ENCODE results near the gene TPMT. TPM values are rescaled to one million over a fixed set of nuclear protein-coding genes. Genes with fewer than 3 reads are reported as not detected.

TPMT gene
- total and polyA plus RNA-seq, 10 donors: 7.4 to 16.8 (median 11.2) TPM

DNA sequence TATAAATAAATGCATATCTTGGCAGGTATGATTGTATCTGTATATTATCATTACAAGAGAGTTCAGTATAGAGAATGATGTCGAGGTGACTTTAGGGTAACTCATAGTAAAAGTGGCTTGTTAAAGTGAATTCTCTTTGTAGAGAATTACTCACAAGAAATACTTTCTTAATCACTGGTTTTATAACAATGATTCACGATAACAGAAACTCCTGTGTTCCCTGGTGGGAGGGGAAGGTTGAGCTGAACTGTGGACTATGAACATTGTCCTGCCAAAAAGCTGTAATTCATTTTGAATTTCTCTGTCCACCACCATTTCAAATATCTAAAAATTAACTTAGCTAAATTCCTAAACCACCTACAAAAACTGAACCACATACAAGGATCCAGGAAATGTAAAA is 7.7 kb downstream of the TPMT start:
- Histone ChIP-seq H3K4me3 (no peak overlapping the region), H3K36me3 (peaks cover 3 to 81% (median 22%) of the 10 kb centered on the region in 6 donors), H3K9me3 (no peaks in the 10 kb centered on the region), H3K27ac (no peak overlapping the region), H3K4me1 (peaks cover 0 to 3% (median 0%) of the 10 kb centered on the region in 6 donors), H3K27me3 (replicated peaks in 1 of 7) (no peaks in the 10 kb centered on the region)
- intact Hi-C loops (cut with DNase I; ENCODE audit: low total_unique reads): no loop called here
- DNase-seq: no peak
- no peak for TF ChIP-seq POLR2AphosphoS5 (IDR thresholded peaks at IDR 0.05)
- no peak for TF ChIP-seq CTCF (IDR thresholded peaks at IDR 0.05 in 8 of 11, conservative IDR thresholded peaks at IDR 0.05 in 3 of 11)
- TF ChIP-seq POLR2A (IDR thresholded peaks at IDR 0.05): no peak
- WGBS, 5 donors: 80 to 94% (median 84%) methylated on average over 2 of the region's 2 CpGs

DNA sequence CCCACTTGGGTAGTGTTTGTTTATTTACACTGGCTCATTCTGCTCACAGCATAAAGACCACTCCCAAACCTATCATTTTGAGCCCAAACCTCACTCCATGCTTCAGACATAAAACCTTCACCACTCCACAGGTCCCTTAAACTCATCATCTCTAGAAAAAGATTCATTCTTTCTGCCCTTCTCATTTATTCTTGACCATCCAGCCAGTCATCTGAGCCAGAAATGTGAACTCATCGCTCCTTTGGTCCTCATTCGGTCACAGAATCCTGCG is 12.4 kb downstream of the TPMT start:
- Histone ChIP-seq H3K4me1 (no peaks in the 10 kb centered on the region), H3K9me3 (no peaks in the 10 kb centered on the region), H3K36me3 (peaks cover 3 to 100% (median 55%) of the 10 kb centered on the region in 6 donors), H3K4me3 (no peak overlapping the region), H3K27ac (no peak overlapping the region), H3K27me3 (replicated peaks in 1 of 7) (no peaks in the 10 kb centered on the region)
- 96 to 98% (median 97%) methylated on average over 3 of the region's 3 CpGs for WGBS, 5 donors
- intact Hi-C loops (cut with DNase I; ENCODE audit: low total_unique reads): no loop called here
- no peak for TF ChIP-seq CTCF (IDR thresholded peaks at IDR 0.05 in 8 of 11, conservative IDR thresholded peaks at IDR 0.05 in 3 of 11)
- TF ChIP-seq POLR2AphosphoS5 (IDR thresholded peaks at IDR 0.05): no peak
- no peak for TF ChIP-seq POLR2A (IDR thresholded peaks at IDR 0.05)
- no peak for DNase-seq

GRCh38 chr6:18141805-18142590 is 12.9 kb downstream of the TPMT start:
- peaks cover 3 to 100% (median 54%) of the 10 kb centered on the region in 6 donors for H3K36me3 ChIP-seq
- 78 to 92% (median 87%) methylated on average over 13 of the region's 13 CpGs for WGBS, 5 donors
- H3K4me3 ChIP-seq: no peak overlapping the region
- no peaks in the 10 kb centered on the region for H3K27me3 ChIP-seq (replicated peaks in 1 of 7)
- intact Hi-C loops (cut with DNase I; ENCODE audit: low total_unique reads): no loop called here
- DNase-seq: no peak
- no peak overlapping the region for H3K27ac ChIP-seq
- TF ChIP-seq POLR2AphosphoS5 (IDR thresholded peaks at IDR 0.05) (no peak), POLR2A (IDR thresholded peaks at IDR 0.05) (no peak), CTCF (IDR thresholded peaks at IDR 0.05 in 8 of 11, conservative IDR thresholded peaks at IDR 0.05 in 3 of 11) (no peak)
- no peaks in the 10 kb centered on the region for H3K4me1 ChIP-seq
- no peaks in the 10 kb centered on the region for H3K9me3 ChIP-seq

DNA sequence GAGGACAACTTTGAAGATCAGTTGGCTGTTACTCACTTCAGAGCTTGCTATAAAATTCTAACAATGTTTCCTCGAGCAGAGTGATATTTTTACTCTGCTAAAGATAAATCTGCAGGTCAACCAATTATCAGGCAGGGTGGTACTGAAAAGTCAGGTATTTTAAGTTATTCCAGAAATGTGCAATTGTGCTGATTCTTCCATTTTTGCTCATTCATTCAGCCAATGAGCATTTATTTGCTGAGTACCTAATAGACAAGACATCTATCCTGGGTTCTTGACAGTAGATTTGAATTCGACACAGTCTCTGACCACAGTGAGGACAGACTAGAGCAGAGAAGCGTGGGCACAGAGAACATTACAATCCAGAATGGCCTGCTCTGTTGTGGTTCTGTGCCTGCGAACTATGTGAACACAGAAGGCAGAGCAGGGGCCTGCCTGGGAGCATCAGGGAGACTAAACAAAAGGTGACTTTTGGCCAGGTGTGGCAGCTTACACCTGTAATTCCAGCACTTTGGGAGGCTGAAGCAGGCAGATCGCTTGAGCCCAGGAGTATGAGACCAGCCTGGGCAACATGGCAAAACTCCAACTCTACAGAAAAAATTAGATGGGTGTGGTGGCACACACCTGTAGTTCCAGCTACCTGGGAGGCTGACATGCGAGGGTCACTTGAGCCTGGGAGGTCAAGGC is 14.8 kb downstream of the TPMT start:
- Histone ChIP-seq H3K36me3 (peaks cover 3 to 100% (median 58%) of the 10 kb centered on the region in 6 donors), H3K4me3 (no peak overlapping the region), H3K4me1 (no peaks in the 10 kb centered on the region), H3K9me3 (no peaks in the 10 kb centered on the region), H3K27me3 (replicated peaks in 1 of 7) (no peaks in the 10 kb centered on the region), H3K27ac (no peak overlapping the region)
- 91 to 97% (median 95%) methylated on average over 6 of the region's 6 CpGs for WGBS, 5 donors
- intact Hi-C loops (cut with DNase I; ENCODE audit: low total_unique reads): no loop called here
- TF ChIP-seq POLR2A (IDR thresholded peaks at IDR 0.05) (no peak), POLR2AphosphoS5 (IDR thresholded peaks at IDR 0.05) (no peak), CTCF (IDR thresholded peaks at IDR 0.05 in 8 of 11, conservative IDR thresholded peaks at IDR 0.05 in 3 of 11) (no peak)
- DNase-seq: no peak
